SK-N-SH (cell line): ENCODE measurements around the gene SPRN. TPM values are rescaled to one million over a fixed set of nuclear protein-coding genes. Genes with fewer than 3 reads are reported as not detected.
"Not testable (repeated sequence)": the region's sequence is repeated elsewhere in the genome, so short reads cannot be mapped to it uniquely, and the experiment has no call there.

ENCODE experiments used
- CTCF ChIA-PET: fragments of 300-600, 350-600 bp; formaldehyde crosslinking; extraction: SDS; loops from one replicate; lab custom pipeline; 2021; lab: Yijun Ruan, JAX
- POLR2A ChIA-PET: fragments of 350-600 bp; sonication (Branson Sonifier 250); formaldehyde crosslinking; extraction: SDS; loops from one replicate; lab custom pipeline; 2020; ENCODE audit warnings: antibody characterized with exemption, inconsistent platforms; lab: Yijun Ruan, JAX
- DNase-seq: peaks from one replicate; pipeline ENCODE4 v3.0.0; 2012
- H2AFZ ChIP-seq: fragments of 200-600 bp; sonication (generic); 2 replicates; pipeline ENCODE4 v1.8.1; 2016; ENCODE audit warnings: antibody characterized with exemption, mild to moderate bottlenecking, low read depth
- H3F3A ChIP-seq: fragments of 200-600 bp; sonication (generic); replicated peaks from 2 replicates; pipeline ENCODE3; 2016; ENCODE audit warnings: antibody characterized with exemption, mild to moderate bottlenecking; ENCODE audit not compliant: insufficient read depth
- H3K27ac ChIP-seq, 2 experiments: fragments of 200-500 bp in 1 of 2; fragments of 200-600 bp in 1 of 2; sonication (Bioruptor generic) in 1 of 2; sonication (generic), shearing (Covaris generic) in 1 of 2; 2 replicates each; pipeline versions ENCODE4 v1.5.1 to v1.6.1; 2014 to 2016; ENCODE audit warnings: low read depth in 2 of 2, inconsistent platforms in 1 of 2, low read length in 1 of 2, mild to moderate bottlenecking in 1 of 2, mixed read lengths in 1 of 2
- H3K27me3 ChIP-seq: fragments of 200-600 bp; sonication (generic), shearing (Covaris generic); 2 replicates; pipeline ENCODE4 v1.6.1; 2016; ENCODE audit warnings: mixed run types; ENCODE audit not compliant: insufficient read depth
- H3K36me3 ChIP-seq, 2 experiments: fragments of 200-500 bp in 1 of 2; fragments of 200-600 bp in 1 of 2; sonication (Bioruptor generic) in 1 of 2; sonication (generic) in 1 of 2; replicated peaks in 1 of 2; 2 replicates each; pipeline versions ENCODE3 to v1.5.1; 2014 to 2016; ENCODE audit warnings: low read length in 1 of 2, mild to moderate bottlenecking in 1 of 2; ENCODE audit not compliant: insufficient read depth in 2 of 2, control insufficient read depth in 1 of 2
- H3K4me1 ChIP-seq, 2 experiments: fragments of 200-500 bp in 1 of 2; fragments of 200-600 bp in 1 of 2; sonication (Bioruptor generic) in 1 of 2; sonication (generic), shearing (Covaris generic) in 1 of 2; 2 replicates each; pipeline versions ENCODE4 v1.5.1 to v1.6.1; 2014 to 2016; ENCODE audit warnings: low read depth in 1 of 2, low read length in 1 of 2, mixed run types in 1 of 2; ENCODE audit not compliant: insufficient read depth in 2 of 2, control insufficient read depth in 1 of 2
- H3K4me2 ChIP-seq: fragments of 200-600 bp; sonication (generic), shearing (Covaris generic); 2 replicates; pipeline ENCODE4 v1.6.1; 2017; ENCODE audit warnings: mixed run types
- H3K4me3 ChIP-seq, 2 experiments: fragments of 200-500 bp in 1 of 2; fragments of 200-600 bp in 1 of 2; sonication (Bioruptor generic) in 1 of 2; sonication (generic), shearing (Covaris generic) in 1 of 2; 2 replicates each; pipeline versions ENCODE4 v1.5.1 to v1.8.1; 2014 to 2016; ENCODE audit warnings: low read depth in 2 of 2, inconsistent platforms in 1 of 2, low read length in 1 of 2, mild to moderate bottlenecking in 1 of 2, mixed read lengths in 1 of 2, moderate library complexity in 1 of 2
- H3K79me2 ChIP-seq: fragments of 200-600 bp; sonication (generic); 2 replicates; pipeline ENCODE4 v1.8.1; 2017; ENCODE audit warnings: mild to moderate bottlenecking; ENCODE audit not compliant: insufficient read depth
- H3K9ac ChIP-seq: fragments of 200-600 bp; sonication (generic); 2 replicates; pipeline ENCODE4 v1.6.1; 2017; ENCODE audit warnings: mixed run types
- H3K9me2 ChIP-seq: fragments of 200-600 bp; sonication (generic); 2 replicates; pipeline ENCODE4 v1.6.1; 2017; ENCODE audit warnings: mixed run types
- H3K9me3 ChIP-seq: fragments of 200-600 bp; sonication (generic); 2 replicates; pipeline ENCODE4 v1.6.1; 2017; ENCODE audit warnings: mixed run types, mild to moderate bottlenecking, moderate library complexity
- H4K20me1 ChIP-seq: fragments of 200-600 bp; sonication (generic); 2 replicates; pipeline ENCODE4 v1.6.1; 2017; ENCODE audit warnings: mild to moderate bottlenecking, mixed run types; ENCODE audit not compliant: insufficient read depth
- CTCF ChIP-seq: fragments of 200-600 bp; sonication (generic); IDR thresholded peaks from 2 replicates; pipeline ENCODE4 v1.6.1; 2017; ENCODE audit warnings: antibody characterized with exemption, mild to moderate bottlenecking, moderate library complexity
- ELF1 ChIP-seq: IDR thresholded peaks from 2 replicates; pipeline ENCODE4 v1.4.0; 2012
- EP300 ChIP-seq, 2 experiments: IDR thresholded peaks; 2 replicates each; pipeline versions ENCODE4 v1.4.0 to v1.6.1; 2012; ENCODE audit warnings: borderline replicate concordance in 1 of 2, low read depth in 1 of 2, low read length in 1 of 2
- EZH2phosphoT487 ChIP-seq: fragments of 200-600 bp; sonication (generic); IDR thresholded peaks from 2 replicates; pipeline ENCODE4 v1.6.1; 2017; ENCODE audit warnings: low read depth, mixed run types, mild to moderate bottlenecking, antibody characterized with exemption, moderate library complexity, borderline replicate concordance
- FOXJ3 ChIP-seq: sonication (generic); formaldehyde crosslinking; IDR thresholded peaks from 2 replicates; pipeline ENCODE4 v1.5.1; 2020; ENCODE audit warnings: mild to moderate bottlenecking, missing genetic modification reagents
- FOXM1 ChIP-seq: IDR thresholded peaks from 2 replicates; pipeline ENCODE4 v1.4.0; 2012; ENCODE audit warnings: low read depth, mild to moderate bottlenecking
- GABPA ChIP-seq: IDR thresholded peaks from 2 replicates; pipeline ENCODE4 v1.4.0; 2012; ENCODE audit warnings: low read depth, mild to moderate bottlenecking
- MAX ChIP-seq: IDR thresholded peaks from 2 replicates; pipeline ENCODE4 v1.4.0; 2012; ENCODE audit warnings: low read depth
- MEF2A ChIP-seq: IDR thresholded peaks from 2 replicates; pipeline ENCODE4 v1.4.0; 2012; ENCODE audit warnings: low read depth, borderline replicate concordance
- MXI1 ChIP-seq: IDR thresholded peaks from 2 replicates; pipeline ENCODE4 v1.6.1; 2012; ENCODE audit warnings: mild to moderate bottlenecking, low read depth, low read length, improper control_type of control experiment
- NFIC ChIP-seq: IDR thresholded peaks from 2 replicates; pipeline ENCODE4 v1.4.0; 2012; ENCODE audit warnings: borderline replicate concordance
- PBX3 ChIP-seq: IDR thresholded peaks from 2 replicates; pipeline ENCODE4; 2012
- RAD21 ChIP-seq: IDR thresholded peaks from 2 replicates; pipeline ENCODE4 v1.6.1; 2012; ENCODE audit warnings: mild to moderate bottlenecking, low read length
- RCOR1 ChIP-seq: fragments of 150-350 bp; IDR thresholded peaks from 2 replicates; pipeline ENCODE4 v1.6.1; 2017; ENCODE audit warnings: antibody characterized with exemption, low read length
- SIN3A ChIP-seq: IDR thresholded peaks from 2 replicates; pipeline ENCODE4 v1.6.1; 2012; ENCODE audit warnings: low read depth, mild to moderate bottlenecking, low read length, moderate library complexity, borderline replicate concordance
- SMC3 ChIP-seq: IDR thresholded peaks from 2 replicates; pipeline ENCODE4 v1.6.1; 2012; ENCODE audit warnings: low read depth, low read length, improper control_type of control experiment
- TAF1 ChIP-seq: IDR thresholded peaks from 2 replicates; pipeline ENCODE4 v1.6.1; 2012; ENCODE audit warnings: low read depth, mild to moderate bottlenecking, low read length, moderate library complexity, borderline replicate concordance
- TEAD4 ChIP-seq: IDR thresholded peaks from 2 replicates; pipeline ENCODE4 v1.4.0; 2012; ENCODE audit warnings: mild to moderate bottlenecking, borderline replicate concordance; ENCODE audit not compliant: insufficient read depth
- WGBS: methylation state at CpG from one replicate; pipeline ENCODE4 v1.1.6; 2017; ENCODE audit warnings: low lambda C conversion rate; 5-methylcytosine and 5-hydroxymethylcytosine counted together
- polyA plus RNA-seq, 3 experiments: library from polyadenylated mRNA; depleted of rRNA; stranded (reverse); fragments of >200 nt; gene quantifications; 2 replicates each; pipeline ENCODE4 v1.2.3, GENCODE V29; 2012

Gene SPRN
- polyA plus RNA-seq, 1 of the 3 experiments (the other 2 are of a cell fraction): 1.2 TPM

- Histone ChIP-seq H3K36me3 (no peaks in the 10 kb centered on the region), H4K20me1 (no peaks in the 10 kb centered on the region), H3K9me3 (0 out of 2 replicates have a peak, but pooled peaks cover 2% of the 10 kb centered on the region), H3F3A (no peaks in the 10 kb centered on the region), H3K4me2 (no peak overlapping the region), H3K4me3 (no peak overlapping the region), H3K4me1 (no peaks in the 10 kb centered on the region; a peak in 1 of 4 replicates), H3K27ac (no peak overlapping the region), H2AFZ (no peak overlapping the region), H3K79me2 (no peaks in the 10 kb centered on the region), H3K9me2 (no peaks in the 10 kb centered on the region), H3K27me3 (no peaks in the 10 kb centered on the region), H3K9ac (no peak overlapping the region)
- TF ChIP-seq EZH2phosphoT487 (no peak), PBX3 (peak; percentile 19; the same call in 1 of the 2 replicates)
- WGBS: 47% methylated on average over 14 of the region's 23 CpGs
- ChIA-PET CTCF (interaction anchor here (0.9 kb wide), 1 partner anchor 113 kb away, joined by 4 read pairs; no protein-coding TSS in a partner anchor), POLR2A (no interaction called here)
- peak; percentile 13 for DNase-seq
Measured at GRCh38 chr10:133442191-133442966, 18.0 kb upstream of the SPRN start.

- H2AFZ ChIP-seq: no peak overlapping the region
- no peaks in the 10 kb centered on the region for H3K9me2 ChIP-seq
- H4K20me1 ChIP-seq: no peaks in the 10 kb centered on the region
- H3K4me3 ChIP-seq: no peak overlapping the region
- no peaks in the 10 kb centered on the region for H3K79me2 ChIP-seq
- no peaks in the 10 kb centered on the region for H3K9me3 ChIP-seq
- 92% methylated on average over 6 of the region's 12 CpGs for WGBS
- no peak overlapping the region for H3K27ac ChIP-seq
- no peaks in the 10 kb centered on the region for H3K27me3 ChIP-seq
- H3K36me3 ChIP-seq: no peaks in the 10 kb centered on the region
- POLR2A ChIA-PET: no interaction called here
- no peak for TF ChIP-seq PBX3
- TF ChIP-seq TAF1: no peak
- no peak for TF ChIP-seq FOXJ3 (CRISPR knock-in tag)
- no peak for TF ChIP-seq MEF2A
- no peak for TF ChIP-seq SMC3
- TF ChIP-seq EP300 (IDR thresholded peaks at IDR 0.05; ENCODE audit: borderline replicate concordance in 1 of 2, low read depth in 1 of 2, low read length in 1 of 2): no peak
- TF ChIP-seq SIN3A: no peak
- no peak for TF ChIP-seq GABPA
- no peak for TF ChIP-seq MAX
- no peak for TF ChIP-seq MXI1
- TF ChIP-seq FOXM1: no peak
- TF ChIP-seq CTCF: no peak
- no peak for TF ChIP-seq RCOR1
- TF ChIP-seq RAD21: no peak
- no peak for TF ChIP-seq TEAD4
- TF ChIP-seq NFIC: no peak
- no peak for TF ChIP-seq ELF1
- no peak overlapping the region for H3K9ac ChIP-seq
- CTCF ChIA-PET: interaction anchor here (0.9 kb wide), 1 partner anchor 112 kb away, joined by 4 read pairs; no protein-coding TSS in a partner anchor
- no peaks in the 10 kb centered on the region for H3F3A ChIP-seq
- no peak overlapping the region for H3K4me2 ChIP-seq
- no peaks in the 10 kb centered on the region; a peak in 1 of 4 replicates for H3K4me1 ChIP-seq
- peak; percentile 12 for DNase-seq
Measured at GRCh38 chr10:133441780-133442179, 17.4 kb upstream of the SPRN start.

- H4K20me1 ChIP-seq, H3K4me2 ChIP-seq, H3K79me2 ChIP-seq, H3K27ac ChIP-seq, H3K9ac ChIP-seq, H3K9me3 ChIP-seq, H3K27me3 ChIP-seq, H3K4me1 ChIP-seq, H3K36me3 ChIP-seq, H3F3A ChIP-seq, POLR2A ChIA-PET, DNase-seq, H3K4me3 ChIP-seq, H3K9me2 ChIP-seq, H2AFZ ChIP-seq: not testable (repeated sequence)
- CTCF ChIA-PET: interaction anchor here (0.9 kb wide), 1 partner anchor 112 kb away, joined by 4 read pairs; no protein-coding TSS in a partner anchor
- 24% methylated on average over 2 of the region's 21 CpGs for WGBS
Measured at GRCh38 chr10:133441356-133441755, 16.9 kb upstream of the SPRN start.
